Measurements from ENCODE around the gene ATXN3.

GRCh38 chr14:92099802-92100201, 6.6 kb downstream of the ATXN3 start:
- TF ChIP-seq RELA (CRISPR knock-in tag; IDR thresholded peaks at IDR 0.05; ENCODE audit: borderline replicate concordance) (no peak), NR3C1 (CRISPR knock-in tag; conservative IDR thresholded peaks at IDR 0.05; ENCODE audit: low read depth) (no peak), IRF2 (CRISPR knock-in tag; IDR thresholded peaks at IDR 0.05; ENCODE audit: borderline replicate concordance, low read depth) (no peak), CTCF (IDR thresholded peaks at IDR 0.05) (no peak), ZNF232 (CRISPR knock-in tag; IDR thresholded peaks at IDR 0.05) (no peak), ATF2 (CRISPR knock-in tag; IDR thresholded peaks at IDR 0.05; ENCODE audit: borderline replicate concordance, low read depth) (no peak), ZNF138 (CRISPR knock-in tag; conservative IDR thresholded peaks at IDR 0.05) (no peak)
